Mucosa of rectum (tissue), 2 donors: ENCODE measurements around the gene NTMT1.
A peak's percentile ranks its signal among the peaks of the same experiment; 100 is the strongest.

Experiments
- H3K27ac ChIP-seq, 2 donors: one replicate each; pipeline ENCODE4 v1.7.0; 2013; ENCODE audit warnings: inconsistent platforms in 2 of 2, low read depth in 2 of 2, low read length in 2 of 2
- H3K27me3 ChIP-seq, 2 donors: one replicate each; pipeline ENCODE4 v1.7.0; 2013; ENCODE audit warnings: low read length in 2 of 2; ENCODE audit not compliant: control insufficient read depth in 2 of 2, insufficient read depth in 2 of 2
- H3K36me3 ChIP-seq, 2 donors: one replicate each; pipeline ENCODE4 v1.7.0; 2013; ENCODE audit warnings: low read length in 2 of 2; ENCODE audit not compliant: control insufficient read depth in 2 of 2, insufficient read depth in 2 of 2
- H3K4me1 ChIP-seq, 2 donors: one replicate each; pipeline ENCODE4 v1.7.0; 2013; ENCODE audit warnings: low read length in 2 of 2, mild to moderate bottlenecking in 1 of 2; ENCODE audit not compliant: control insufficient read depth in 2 of 2, insufficient read depth in 2 of 2
- H3K4me3 ChIP-seq, 2 donors: one replicate each; pipeline ENCODE4 v1.7.0; 2013; ENCODE audit warnings: low read length in 2 of 2
- H3K9ac ChIP-seq, 2 donors: one replicate each; pipeline ENCODE4 v1.7.0; 2013; ENCODE audit warnings: low read length in 2 of 2, low read depth in 1 of 2, mild to moderate bottlenecking in 1 of 2
- H3K9me3 ChIP-seq, 2 donors: one replicate each; pipeline ENCODE4 v1.7.0; 2013; ENCODE audit warnings: low read length in 2 of 2; ENCODE audit not compliant: control insufficient read depth in 2 of 2
- donor health status: healthy.
- donor health status: Normal muscosa, but diverticular disease.

NTMT1 gene

DNA sequence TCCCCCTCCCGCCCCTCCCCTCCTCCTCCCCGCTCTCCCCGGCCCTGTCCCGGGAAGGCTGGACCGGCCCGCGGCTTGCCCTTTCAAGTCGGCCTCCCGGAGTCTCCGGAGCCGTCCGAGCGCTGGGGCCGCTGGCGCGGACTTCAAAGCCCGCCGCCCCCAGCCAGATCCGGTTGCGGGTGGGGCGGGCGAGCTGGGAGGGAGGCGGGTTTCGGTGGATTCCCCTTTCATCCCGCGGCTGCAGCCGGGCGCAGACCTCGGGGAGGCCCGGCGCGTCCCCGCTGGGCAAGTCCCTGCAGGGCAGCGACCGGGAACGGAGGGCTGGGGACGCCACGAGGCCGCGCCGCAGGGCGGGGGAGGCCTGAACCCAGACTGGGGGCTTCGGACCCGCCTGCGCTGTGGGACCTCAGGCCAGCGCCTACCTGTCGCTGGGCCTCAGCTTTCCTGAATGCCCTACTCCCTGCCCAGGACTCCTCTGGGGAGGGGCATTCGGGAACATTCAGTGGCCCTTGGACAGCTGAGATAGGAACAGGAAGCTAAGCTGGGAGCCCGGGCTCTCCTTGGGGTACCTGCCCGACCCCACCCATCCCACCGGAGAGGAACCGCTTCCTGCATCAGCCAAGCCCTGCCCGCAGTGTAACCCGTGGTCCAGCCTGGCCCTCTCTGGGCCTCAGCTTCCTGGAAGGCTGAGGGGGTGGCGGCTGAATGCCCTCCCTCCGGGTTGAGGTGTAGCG, 28.4 kb upstream of the NTMT1 start:
- no peaks in the 10 kb centered on the region for H3K9me3 ChIP-seq
- no peaks in the 10 kb centered on the region for H3K27me3 ChIP-seq
- H3K36me3 ChIP-seq = no peaks in the 10 kb centered on the region
- peak overlapping the region; percentile 54 to 62 for H3K4me3 ChIP-seq
- peak overlapping the region; percentile 75 to 79 for H3K27ac ChIP-seq
- H3K9ac ChIP-seq = peak overlapping the region; percentile 56 to 59
- H3K4me1 ChIP-seq = peaks cover 9 to 11% of the 10 kb centered on the region in 2 donors

DNA sequence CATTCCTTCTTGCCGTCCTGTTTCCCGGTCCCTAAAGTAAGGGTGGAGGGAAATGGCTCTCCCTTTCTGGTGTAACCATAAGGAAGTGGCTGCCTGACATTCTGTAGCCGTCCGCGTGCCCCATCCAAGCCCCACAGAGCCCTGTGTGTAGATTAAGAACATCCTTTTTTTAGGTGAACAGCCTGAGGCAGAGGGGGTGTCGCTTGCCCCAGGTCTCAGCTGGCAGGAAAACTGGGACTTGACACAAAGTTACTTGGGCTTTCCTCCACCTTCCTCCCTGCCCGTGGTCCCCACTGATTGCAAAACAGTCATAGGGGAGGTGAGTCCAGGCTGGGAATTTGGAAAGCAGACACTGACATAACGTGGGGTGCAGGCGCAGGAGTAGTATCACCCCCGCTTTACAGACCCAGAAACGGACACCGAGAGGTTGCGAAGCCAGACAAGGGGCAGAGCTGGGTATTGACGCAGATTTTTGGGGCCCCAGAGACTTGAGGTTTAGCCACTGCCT, 27.8 kb upstream of the NTMT1 start:
- no peaks in the 10 kb centered on the region for H3K36me3 ChIP-seq
- H3K27ac ChIP-seq = peak overlapping the region; percentile 75 to 79
- peak overlapping the region; percentile 56 to 59 for H3K9ac ChIP-seq
- no peaks in the 10 kb centered on the region for H3K9me3 ChIP-seq
- peaks cover 9 to 14% of the 10 kb centered on the region in 2 donors for H3K4me1 ChIP-seq
- peak overlapping the region; percentile 48 to 62 for H3K4me3 ChIP-seq
- no peaks in the 10 kb centered on the region for H3K27me3 ChIP-seq

DNA sequence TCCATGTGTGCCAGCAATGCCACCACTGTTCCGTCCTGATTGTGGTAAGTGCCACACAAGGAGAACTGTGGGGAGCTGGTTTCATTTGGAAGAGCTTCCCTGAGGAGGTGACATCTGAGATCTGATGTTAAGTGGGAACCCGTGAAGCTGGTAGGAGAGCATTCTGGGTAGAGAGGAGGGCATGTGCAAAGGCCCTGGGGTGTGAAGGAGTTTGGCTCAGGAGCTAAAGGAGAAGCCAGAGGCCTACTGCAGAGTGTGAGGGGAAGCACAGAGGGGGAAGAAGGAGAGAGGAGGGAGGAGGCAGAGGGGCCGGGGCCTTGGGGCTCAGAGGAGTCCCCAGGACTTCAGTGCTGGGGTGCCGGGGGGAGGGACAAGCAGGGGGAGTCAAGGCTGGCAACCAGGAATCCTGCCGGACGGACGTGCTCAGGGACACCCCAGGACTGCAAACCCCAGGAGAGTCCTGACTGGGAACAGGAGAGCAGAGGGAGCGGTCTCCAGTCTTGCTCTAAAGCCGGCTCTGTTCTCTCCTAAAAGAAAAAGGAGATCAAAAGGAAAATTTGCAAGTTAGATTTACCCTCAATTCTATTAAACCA, 24.8 kb upstream of the NTMT1 start:
- Histone ChIP-seq H3K36me3 (no peaks in the 10 kb centered on the region), H3K4me3 (no peak overlapping the region), H3K27ac (no peak overlapping the region), H3K9me3 (no peaks in the 10 kb centered on the region), H3K4me1 (peaks cover 9 to 14% of the 10 kb centered on the region in 2 donors), H3K9ac (no peak overlapping the region), H3K27me3 (no peaks in the 10 kb centered on the region)

DNA sequence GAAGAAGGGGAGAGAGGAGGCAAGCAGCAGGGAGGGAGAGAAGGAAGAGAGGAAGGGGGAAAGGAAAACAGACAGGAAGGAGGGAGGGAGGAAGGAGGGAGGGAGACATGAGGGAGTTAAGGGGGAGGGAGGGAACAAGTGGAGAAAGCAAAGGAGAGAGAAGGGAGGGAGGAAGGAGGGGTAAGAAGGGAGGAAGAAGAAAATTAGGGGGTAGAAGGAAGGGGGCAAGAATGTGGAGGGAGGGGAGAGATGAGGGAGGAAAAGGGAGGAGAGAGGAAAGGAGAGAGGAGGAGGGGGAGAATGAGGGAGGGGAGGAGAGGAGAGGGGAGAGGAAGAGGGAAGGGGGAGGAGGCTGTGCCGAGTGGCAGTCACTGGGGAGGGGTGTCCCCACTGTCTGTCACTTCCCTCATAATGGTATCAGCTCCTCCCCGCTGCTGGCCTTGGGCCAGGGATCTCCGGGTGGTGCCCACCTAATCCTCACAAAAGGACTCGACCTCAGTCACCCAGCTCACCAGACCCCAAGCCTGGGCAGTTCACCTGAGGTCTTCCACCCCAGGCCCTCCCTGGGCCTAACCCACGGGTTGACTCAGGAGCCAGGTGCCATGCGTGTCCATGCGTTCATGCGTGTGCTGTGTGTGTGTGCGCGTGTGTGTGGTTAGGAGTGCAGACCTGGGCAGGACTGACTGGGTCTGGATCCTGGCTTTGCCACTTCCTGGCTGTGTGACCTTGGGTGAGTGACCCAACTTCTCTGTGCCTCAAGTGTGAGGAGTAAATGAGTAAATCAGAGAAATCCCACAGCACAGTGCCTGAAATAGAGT, 23.2 kb upstream of the NTMT1 start:
- Histone ChIP-seq H3K4me3 (no peak overlapping the region), H3K27me3 (no peaks in the 10 kb centered on the region), H3K36me3 (no peaks in the 10 kb centered on the region), H3K9me3 (no peaks in the 10 kb centered on the region), H3K4me1 (peaks cover 15 to 18% of the 10 kb centered on the region in 2 donors), H3K9ac (peak overlapping the region in 1 of 2 donors; percentile 24), H3K27ac (no peak overlapping the region)

DNA sequence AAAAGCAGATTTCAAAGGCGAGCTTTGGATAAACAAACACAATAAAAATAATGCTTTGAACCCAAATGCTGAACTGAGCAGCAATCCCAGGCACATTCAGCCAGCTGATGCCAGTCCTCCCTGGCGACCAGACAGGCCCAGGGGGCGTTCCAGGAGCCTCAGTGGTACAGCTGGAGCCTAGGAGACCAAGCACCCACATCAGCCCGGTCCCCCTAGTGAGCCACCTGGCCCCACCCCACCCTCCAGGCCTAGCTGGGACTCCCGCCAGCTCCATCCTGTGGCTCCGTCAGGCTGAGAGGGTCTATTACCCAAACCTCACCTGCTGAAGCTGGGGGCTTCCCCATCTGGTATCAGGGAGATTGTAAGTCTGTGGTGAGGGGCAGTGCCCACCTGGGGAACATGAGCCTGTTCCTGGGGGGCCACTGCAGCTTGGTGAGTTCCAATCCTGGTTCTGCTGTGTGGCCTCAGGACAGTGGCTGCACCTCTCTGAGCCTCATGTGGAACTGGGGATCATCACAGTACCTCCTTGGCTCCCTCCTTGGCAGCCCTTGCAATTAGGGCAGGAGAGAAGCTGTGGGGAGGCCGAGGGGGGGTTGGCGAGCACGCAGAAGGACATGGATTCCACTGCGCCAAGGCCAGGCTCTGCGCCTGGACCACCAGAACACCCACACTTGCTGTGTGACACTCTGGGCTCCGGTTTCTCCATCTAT, 21.8 kb upstream of the NTMT1 start:
- H3K9ac ChIP-seq = no peak overlapping the region
- H3K27me3 ChIP-seq = no peaks in the 10 kb centered on the region
- H3K4me3 ChIP-seq = no peak overlapping the region
- H3K27ac ChIP-seq = no peak overlapping the region
- H3K36me3 ChIP-seq = no peaks in the 10 kb centered on the region
- H3K9me3 ChIP-seq = no peaks in the 10 kb centered on the region
- H3K4me1 ChIP-seq = peaks cover 19 to 21% of the 10 kb centered on the region in 2 donors

DNA sequence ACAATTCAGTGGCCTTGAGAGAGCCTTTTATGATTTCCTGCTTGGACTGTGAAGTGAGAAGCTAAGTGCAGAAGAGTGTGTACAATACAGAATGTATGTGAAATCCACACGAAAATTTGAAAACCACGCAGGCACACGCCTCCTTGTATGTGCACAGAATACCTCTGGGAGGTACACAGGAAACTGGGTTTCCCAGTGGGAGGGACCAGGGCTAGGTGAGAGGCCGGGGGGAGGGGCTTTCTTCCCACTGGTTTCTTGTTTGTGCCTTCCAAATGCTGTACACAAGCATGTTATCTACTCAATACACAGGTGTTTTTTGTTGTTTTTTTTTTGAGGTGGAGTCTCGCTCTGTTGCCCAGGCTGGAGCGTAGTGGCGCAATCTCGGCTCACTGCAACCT, 21.2 kb upstream of the NTMT1 start:
- Histone ChIP-seq H3K36me3 (no peaks in the 10 kb centered on the region), H3K9me3 (no peaks in the 10 kb centered on the region), H3K27me3 (no peaks in the 10 kb centered on the region), H3K27ac (no peak overlapping the region), H3K9ac (no peak overlapping the region), H3K4me1 (peaks cover 23 to 25% of the 10 kb centered on the region in 2 donors), H3K4me3 (no peak overlapping the region)

DNA sequence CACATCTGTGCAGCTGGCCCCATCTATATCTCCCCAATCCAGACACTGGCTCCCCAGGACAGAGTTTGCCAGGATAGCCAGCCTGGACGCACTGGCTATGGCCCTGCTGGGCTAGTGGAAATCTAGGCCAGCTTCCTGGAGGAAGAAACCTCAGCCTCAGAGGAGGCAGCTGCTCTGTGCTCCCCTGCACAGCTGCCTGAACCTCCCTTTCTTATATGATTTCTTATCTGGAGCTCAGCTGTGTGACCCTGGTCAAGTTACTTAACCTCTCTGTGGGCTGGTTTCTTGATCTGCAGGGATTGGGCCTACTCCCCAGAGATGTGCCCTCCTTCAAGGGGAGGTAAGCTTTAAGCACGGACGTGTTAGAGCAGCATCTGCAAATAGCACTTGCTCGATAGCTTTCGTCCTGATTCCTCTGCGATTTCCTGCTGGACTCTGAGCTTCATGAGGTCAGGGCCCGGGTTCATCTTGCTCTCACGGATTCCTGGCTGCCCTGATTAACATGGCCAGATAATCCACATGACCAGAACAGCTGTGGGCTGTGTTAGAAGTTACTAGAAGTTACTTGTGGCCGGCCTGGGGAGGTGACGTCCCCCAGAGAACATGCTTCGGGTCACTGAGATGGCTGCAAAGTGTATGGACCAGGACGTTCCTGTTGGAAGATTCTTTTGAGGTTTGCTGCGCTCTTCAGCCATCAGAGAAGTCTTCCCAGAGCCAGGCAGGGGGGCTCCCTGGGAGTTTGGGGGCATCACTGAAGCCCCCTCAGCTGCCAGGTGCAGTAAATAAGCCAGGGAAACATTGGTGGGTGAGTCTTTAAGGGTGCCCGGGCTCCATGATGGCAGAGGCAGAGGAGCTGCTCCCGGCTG, 19.6 kb upstream of the NTMT1 start:
- H3K4me1 ChIP-seq = peaks cover 30 to 34% of the 10 kb centered on the region in 2 donors
- peak overlapping the region; percentile 72 to 79 for H3K27ac ChIP-seq
- H3K36me3 ChIP-seq = no peaks in the 10 kb centered on the region
- H3K4me3 ChIP-seq = no peak overlapping the region
- no peak overlapping the region for H3K9ac ChIP-seq
- H3K27me3 ChIP-seq = no peaks in the 10 kb centered on the region
- H3K9me3 ChIP-seq = no peaks in the 10 kb centered on the region

DNA sequence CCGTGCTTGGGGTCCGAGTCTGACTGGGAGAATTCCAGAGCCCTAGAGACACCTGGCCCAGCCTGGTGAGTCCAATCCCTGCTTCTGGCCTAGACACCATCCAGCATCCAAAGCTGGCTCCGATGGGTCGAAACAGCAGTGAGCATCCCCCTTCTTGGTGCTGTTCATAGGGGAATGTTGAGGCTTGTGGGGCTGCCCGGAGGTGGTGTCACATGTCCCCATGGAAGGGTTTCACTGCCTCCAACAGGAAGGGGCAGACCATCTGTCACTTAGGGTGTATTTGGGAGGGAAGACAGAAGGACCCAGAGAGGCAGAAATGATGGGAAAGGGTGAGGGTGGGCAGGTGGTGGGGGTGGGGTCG, 19.0 kb upstream of the NTMT1 start:
- peaks cover 30 to 34% of the 10 kb centered on the region in 2 donors for H3K4me1 ChIP-seq
- H3K9ac ChIP-seq = peak overlapping the region in 1 of 2 donors; percentile 30
- no peaks in the 10 kb centered on the region for H3K27me3 ChIP-seq

More for the DNA sequence above, 19.0 kb upstream of the NTMT1 start:
- Histone ChIP-seq H3K27ac (peak overlapping the region; percentile 72 to 79), H3K4me3 (no peak overlapping the region), H3K36me3 (no peaks in the 10 kb centered on the region), H3K9me3 (no peaks in the 10 kb centered on the region)
